Loucy (cell line): ENCODE results near the gene CCDC102A.

Source experiments
- H2AFZ ChIP-seq: fragments of 200-600 bp; sonication (generic); 2 replicates; pipeline ENCODE4 v1.6.0; 2016; ENCODE audit warnings: antibody characterized with exemption, mild to moderate bottlenecking, low read length, moderate library complexity
- H3F3A ChIP-seq: fragments of 200-600 bp; 2 replicates; pipeline ENCODE4 v1.6.0; 2016; ENCODE audit warnings: antibody characterized with exemption, low read depth, mild to moderate bottlenecking
- H3K27me3 ChIP-seq: fragments of 200-600 bp; sonication (generic); 2 replicates; pipeline ENCODE4 v1.6.1; 2014; ENCODE audit warnings: low read length, mild to moderate bottlenecking; ENCODE audit not compliant: insufficient read depth, poor library complexity, severe bottlenecking
- H3K36me3 ChIP-seq: fragments of 200-600 bp; sonication (generic); 2 replicates; pipeline ENCODE4 v1.6.1; 2016; ENCODE audit warnings: low read length; ENCODE audit not compliant: insufficient read depth
- H3K4me1 ChIP-seq: fragments of 200-600 bp; sonication (generic); 2 replicates; pipeline ENCODE4 v1.5.1; 2014; ENCODE audit warnings: low read length, mild to moderate bottlenecking; ENCODE audit not compliant: insufficient read depth, poor library complexity, severe bottlenecking
- H3K4me2 ChIP-seq: fragments of 200-600 bp; sonication (generic); 2 replicates; pipeline ENCODE4 v1.6.0; 2014; ENCODE audit warnings: antibody characterized with exemption, low read length, low read depth, mild to moderate bottlenecking; ENCODE audit not compliant: poor library complexity, severe bottlenecking
- H3K4me3 ChIP-seq: fragments of 200-600 bp; sonication (generic); 2 replicates; pipeline ENCODE4 v1.5.1; 2014; ENCODE audit warnings: low read length, mild to moderate bottlenecking, mixed read lengths; ENCODE audit not compliant: poor library complexity, severe bottlenecking
- H3K79me2 ChIP-seq: fragments of 200-600 bp; sonication (generic); 2 replicates; pipeline ENCODE4 v1.6.1; 2014; ENCODE audit warnings: low read length; ENCODE audit not compliant: insufficient read depth
- H3K9ac ChIP-seq: fragments of 200-600 bp; sonication (generic); 2 replicates; pipeline ENCODE4 v1.6.0; 2014; ENCODE audit warnings: mild to moderate bottlenecking, low read depth, low read length, moderate library complexity; ENCODE audit not compliant: poor library complexity, severe bottlenecking
- H3K9me2 ChIP-seq: fragments of 200-600 bp; sonication (generic); replicated peaks from 2 replicates; pipeline ENCODE4 v1.6.1; 2016; ENCODE audit warnings: low read depth, low read length, mixed read lengths
- H3K9me3 ChIP-seq: fragments of 200-600 bp; sonication (generic); 2 replicates; pipeline ENCODE4 v1.6.1; 2014; ENCODE audit warnings: mild to moderate bottlenecking, antibody characterized with exemption, low read length, low read depth; ENCODE audit not compliant: insufficient read depth
- H4K20me1 ChIP-seq: fragments of 200-600 bp; sonication (generic); 2 replicates; pipeline ENCODE4 v1.6.0; 2014; ENCODE audit warnings: antibody characterized with exemption, low read length, mild to moderate bottlenecking; ENCODE audit not compliant: insufficient read depth, poor library complexity, severe bottlenecking
- EZH2phosphoT487 ChIP-seq: fragments of 200-600 bp; IDR thresholded peaks from 2 replicates; pipeline ENCODE4 v1.6.1; 2018; ENCODE audit warnings: antibody characterized with exemption, mild to moderate bottlenecking, moderate library complexity, borderline replicate concordance
- TF ChIP-seq, protein P1 (sequence below): fragments of 200-600 bp; sonication (generic); conservative IDR thresholded peaks from 2 replicates; pipeline ENCODE4 v1.5.1; 2014; ENCODE audit warnings: mild to moderate bottlenecking, antibody characterized with exemption, low read length

Gene CCDC102A

DNA sequence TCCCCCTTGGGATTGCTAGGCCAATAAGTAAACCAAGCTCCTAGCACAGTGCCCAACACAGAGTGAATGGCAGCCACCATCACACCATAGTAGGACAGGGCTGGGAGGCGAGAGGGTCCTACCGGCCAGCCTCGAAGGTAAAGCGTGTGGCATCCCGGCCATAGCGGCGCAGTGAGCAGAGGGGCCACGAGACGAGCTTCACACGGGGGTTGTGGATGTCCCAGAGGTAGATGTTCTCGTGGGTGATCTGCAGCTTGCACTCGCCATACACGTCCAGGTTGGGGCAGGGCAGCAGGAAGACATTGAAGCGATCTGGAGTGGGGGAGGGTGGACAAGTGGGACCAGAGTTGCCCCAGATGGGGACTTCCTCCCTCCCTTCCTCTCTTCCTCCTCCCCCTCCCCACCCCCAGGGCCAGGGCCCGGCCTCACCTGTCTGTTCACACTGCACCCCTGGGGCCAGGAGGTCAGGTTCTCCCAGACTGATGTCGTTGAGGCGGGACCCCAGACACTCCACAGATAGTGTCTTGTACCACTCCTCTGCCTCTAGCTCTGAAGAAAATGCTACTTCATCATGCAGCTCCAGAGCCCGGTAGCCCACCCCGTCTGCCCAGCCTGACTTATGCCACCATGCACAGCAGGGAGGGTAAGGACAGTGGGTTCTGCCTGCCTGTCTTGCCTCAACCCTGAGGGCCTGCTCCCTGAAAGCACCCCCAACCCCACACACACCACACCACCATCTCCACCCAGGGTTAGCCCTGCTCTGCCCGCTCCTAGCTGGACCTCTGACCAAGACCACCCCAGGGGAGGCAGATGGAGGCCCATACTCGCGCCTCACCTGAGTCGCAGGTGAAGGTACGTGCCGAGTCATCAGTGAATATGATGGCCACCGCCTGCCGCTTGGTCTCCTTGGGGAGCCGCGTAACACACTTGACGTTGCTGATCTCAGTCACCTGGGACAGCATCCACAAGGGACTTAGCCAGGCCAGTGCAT lies 61.4 kb downstream of the CCDC102A start:
- H3K79me2 ChIP-seq = no peaks in the 10 kb centered on the region
- H3K36me3 ChIP-seq = peaks cover 45% of the 10 kb centered on the region; the same call in 1 of the 2 replicates
- no peaks in the 10 kb centered on the region for H4K20me1 ChIP-seq
- H3F3A ChIP-seq = no peaks in the 10 kb centered on the region
- peak overlapping the region; percentile 56 for H3K4me3 ChIP-seq
- peak overlapping the region; percentile 63 for H3K4me2 ChIP-seq
- H3K4me1 ChIP-seq = peaks cover 45% of the 10 kb centered on the region
- no peak overlapping the region for H2AFZ ChIP-seq
- H3K27me3 ChIP-seq = no peaks in the 10 kb centered on the region
- peak overlapping the region; percentile 49 for H3K9ac ChIP-seq
- TF ChIP-seq EZH2phosphoT487 = no peak
- TF ChIP-seq, protein P1, sequence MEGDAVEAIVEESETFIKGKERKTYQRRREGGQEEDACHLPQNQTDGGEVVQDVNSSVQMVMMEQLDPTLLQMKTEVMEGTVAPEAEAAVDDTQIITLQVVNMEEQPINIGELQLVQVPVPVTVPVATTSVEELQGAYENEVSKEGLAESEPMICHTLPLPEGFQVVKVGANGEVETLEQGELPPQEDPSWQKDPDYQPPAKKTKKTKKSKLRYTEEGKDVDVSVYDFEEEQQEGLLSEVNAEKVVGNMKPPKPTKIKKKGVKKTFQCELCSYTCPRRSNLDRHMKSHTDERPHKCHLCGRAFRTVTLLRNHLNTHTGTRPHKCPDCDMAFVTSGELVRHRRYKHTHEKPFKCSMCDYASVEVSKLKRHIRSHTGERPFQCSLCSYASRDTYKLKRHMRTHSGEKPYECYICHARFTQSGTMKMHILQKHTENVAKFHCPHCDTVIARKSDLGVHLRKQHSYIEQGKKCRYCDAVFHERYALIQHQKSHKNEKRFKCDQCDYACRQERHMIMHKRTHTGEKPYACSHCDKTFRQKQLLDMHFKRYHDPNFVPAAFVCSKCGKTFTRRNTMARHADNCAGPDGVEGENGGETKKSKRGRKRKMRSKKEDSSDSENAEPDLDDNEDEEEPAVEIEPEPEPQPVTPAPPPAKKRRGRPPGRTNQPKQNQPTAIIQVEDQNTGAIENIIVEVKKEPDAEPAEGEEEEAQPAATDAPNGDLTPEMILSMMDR = no peak
- H3K9me3 ChIP-seq = no peaks in the 10 kb centered on the region
- no peaks in the 10 kb centered on the region for H3K9me2 ChIP-seq

DNA sequence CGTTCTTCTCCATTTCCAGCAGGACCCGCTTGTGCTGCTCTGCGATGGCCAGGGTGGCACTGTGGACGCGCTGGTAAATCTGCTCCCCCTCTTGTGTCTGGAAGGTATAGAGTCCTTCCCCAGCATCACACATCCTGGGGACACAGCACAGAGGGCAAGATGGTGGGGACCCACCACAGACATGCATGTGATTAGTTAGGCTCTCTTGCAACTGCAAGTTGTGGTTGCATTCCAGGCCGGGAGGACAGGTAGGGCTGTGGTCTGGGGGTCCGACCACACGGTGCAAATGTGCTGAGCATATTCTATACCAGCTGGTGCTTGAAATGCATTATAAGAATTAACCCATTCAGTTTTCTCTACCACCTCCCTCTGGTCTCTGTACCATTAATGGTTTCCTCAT lies 62.5 kb downstream of the CCDC102A start:
- Histone ChIP-seq H3F3A (no peaks in the 10 kb centered on the region), H3K27me3 (no peaks in the 10 kb centered on the region), H3K79me2 (no peaks in the 10 kb centered on the region), H3K4me1 (peaks cover 42% of the 10 kb centered on the region), H3K4me3 (no peak overlapping the region), H3K9me2 (no peaks in the 10 kb centered on the region), H2AFZ (no peak overlapping the region), H3K36me3 (peaks cover 56% of the 10 kb centered on the region; the same call in 1 of the 2 replicates), H4K20me1 (no peaks in the 10 kb centered on the region), H3K4me2 (no peak overlapping the region), H3K9ac (no peak overlapping the region), H3K9me3 (no peaks in the 10 kb centered on the region)
- TF ChIP-seq, protein P1 = no peak
- no peak for TF ChIP-seq EZH2phosphoT487

DNA sequence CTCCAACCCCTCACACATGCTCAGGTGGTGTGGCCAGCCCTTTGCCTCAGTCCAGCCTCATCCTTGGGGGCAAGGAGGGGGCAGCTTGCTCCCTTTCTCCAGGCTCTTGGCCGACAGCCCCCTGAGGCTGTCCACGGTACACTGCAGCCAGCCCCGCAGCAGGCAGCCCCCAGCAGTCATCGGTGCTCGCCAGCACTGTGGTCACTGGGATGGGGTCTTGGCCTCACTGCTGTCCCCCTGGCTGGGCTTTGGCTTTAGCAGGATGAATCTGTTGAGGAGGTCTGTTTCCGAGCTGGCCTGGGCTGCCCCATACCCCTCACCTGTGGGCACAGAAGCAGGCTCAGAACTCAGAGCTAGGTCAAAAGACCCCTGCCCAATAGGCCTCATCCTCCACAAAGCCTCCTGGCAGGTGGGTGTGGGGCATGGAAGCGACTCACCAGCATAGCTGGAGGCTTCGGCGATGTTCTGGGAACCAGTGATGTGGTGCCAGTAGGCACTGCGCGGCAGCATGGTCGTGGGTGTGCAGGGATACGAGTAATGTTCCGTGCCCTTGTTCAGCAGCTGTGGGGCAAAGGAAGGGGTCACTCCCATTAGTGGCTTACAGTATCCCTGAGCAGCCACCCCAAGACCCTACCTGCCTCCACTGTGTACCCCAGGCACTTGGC lies 63.1 kb downstream of the CCDC102A start:
- H3K9ac ChIP-seq = no peak overlapping the region
- H3K27me3 ChIP-seq = no peaks in the 10 kb centered on the region
- peaks cover 36% of the 10 kb centered on the region for H3K4me1 ChIP-seq
- no peaks in the 10 kb centered on the region for H4K20me1 ChIP-seq
- no peaks in the 10 kb centered on the region for H3K9me3 ChIP-seq
- H3K4me2 ChIP-seq = no peak overlapping the region
- no peak for TF ChIP-seq EZH2phosphoT487
- TF ChIP-seq, protein P1 = no peak
- H3K9me2 ChIP-seq = no peaks in the 10 kb centered on the region
- H3K79me2 ChIP-seq = no peaks in the 10 kb centered on the region
- no peaks in the 10 kb centered on the region for H3F3A ChIP-seq
- peaks cover 62% of the 10 kb centered on the region; the same call in 1 of the 2 replicates for H3K36me3 ChIP-seq
- H2AFZ ChIP-seq = no peak overlapping the region
- no peak overlapping the region for H3K4me3 ChIP-seq
